ENCODE measurements around the gene PVALB. TPM values are rescaled to one million over a fixed set of nuclear protein-coding genes. Genes with fewer than 3 reads are reported as not detected.

Gene PVALB
- total and polyA plus RNA-seq, 2 donors (not counting 3 experiments of a cell fraction or from before 2014, with no cell fraction given): not detected

GRCh38 chr22:36763576-36763975 is 53.3 kb downstream of the PVALB start:
- ChIA-PET CTCF (interaction anchor here (1.0 to 2.8 kb wide), 4 partner anchors 10 to 93 kb away, joined by 3 to 10 read pairs (median 7); partner anchors contain the start of gene IFT27), POLR2A (no interaction called here)
- intact Hi-C loops (cut with micrococcal nuclease) (no loop called here), dilution Hi-C loops (cut with MboI; ENCODE audit: extremely low pct_ligation_motif_present, low sequenced_read_pairs) (no loop called here)
- H3K36me3 ChIP-seq (ENCODE audit: control insufficient read depth in 2 of 2, extremely low read depth in 1 of 2, insufficient read depth in 2 of 2, low read length in 2 of 2): peaks cover 0 to 13% of the 10 kb centered on the region in 2 experiments
- FAIRE-seq (no peak), DNase-seq (ENCODE audit: low read depth, low spot score) (no peak)
- H3K9me1 ChIP-seq (replicated peaks; ENCODE audit: control insufficient read depth, extremely low read depth, insufficient read depth, low read length): no peaks in the 10 kb centered on the region
- no peaks in the 10 kb centered on the region for H3K27me3 ChIP-seq (ENCODE audit: control insufficient read depth in 2 of 2, insufficient read depth in 2 of 2, low read length in 2 of 2)
- H3K4me3 ChIP-seq (replicated peaks in 1 of 3; ENCODE audit: insufficient read depth in 1 of 3, low read depth in 1 of 3, low read length in 3 of 3): no peak overlapping the region
- H3K9ac ChIP-seq (replicated peaks; ENCODE audit: extremely low read depth, insufficient read depth, low read length): no peak overlapping the region
- no peaks in the 10 kb centered on the region for H3K9me3 ChIP-seq (replicated peaks; ENCODE audit: control insufficient read depth, insufficient read depth, low read length)
- no peak overlapping the region for H3K27ac ChIP-seq (ENCODE audit: insufficient read depth, low read depth, low read length)
- no TSS peak for BruUV-seq (replicated peaks)
- no peaks in the 10 kb centered on the region for H3K4me1 ChIP-seq (ENCODE audit: control insufficient read depth, extremely low read depth, insufficient read depth, low read length)
- TF ChIP-seq JUN (IDR thresholded peaks at IDR 0.05; ENCODE audit: borderline replicate concordance, insufficient read depth, insufficient read length, low read depth) (no peak), EZH2 (IDR thresholded peaks at IDR 0.05; ENCODE audit: borderline replicate concordance, low read depth, low read length, severe bottlenecking) (no peak), MYC (IDR thresholded peaks at IDR 0.05; ENCODE audit: low read depth, low read length) (no peak)
- no peak overlapping the region for H3K4me2 ChIP-seq (ENCODE audit: insufficient read depth, low read length)
- no peaks in the 10 kb centered on the region for H4K20me1 ChIP-seq (replicated peaks; ENCODE audit: control insufficient read depth, extremely low read depth, insufficient read depth, low read length)
- H2AFZ ChIP-seq (ENCODE audit: low read depth, low read length): no peak overlapping the region
- H3K79me2 ChIP-seq (ENCODE audit: control insufficient read depth, insufficient read depth, low read length): no peaks in the 10 kb centered on the region

- no peak overlapping the region for H3K4me3 ChIP-seq (replicated peaks in 1 of 3; ENCODE audit: insufficient read depth in 1 of 3, low read depth in 1 of 3, low read length in 3 of 3)
- no peak for TF ChIP-seq MYC (IDR thresholded peaks at IDR 0.05; ENCODE audit: low read depth, low read length)
- TF ChIP-seq FOS (IDR thresholded peaks at IDR 0.05; ENCODE audit: borderline replicate concordance, insufficient read depth, low read length): no peak
- no peak for TF ChIP-seq EZH2 (IDR thresholded peaks at IDR 0.05; ENCODE audit: borderline replicate concordance, low read depth, low read length, severe bottlenecking)
- no peak for TF ChIP-seq POLR2AphosphoS5 (IDR thresholded peaks at IDR 0.05; ENCODE audit: insufficient read depth, low read depth, low read length)
- no peak for TF ChIP-seq MAX (IDR thresholded peaks at IDR 0.05; ENCODE audit: insufficient read depth, insufficient read length)
- TF ChIP-seq GATA2 (IDR thresholded peaks at IDR 0.05; ENCODE audit: insufficient read depth, insufficient read length, low read depth, low read length): no peak
- TF ChIP-seq CTCF (IDR thresholded peaks at IDR 0.05; ENCODE audit: extremely low read depth in 1 of 2, insufficient read depth in 1 of 2, low read depth in 1 of 2, low read length in 2 of 2): no peak
- no peak for TF ChIP-seq POLR2A (IDR thresholded peaks at IDR 0.05; ENCODE audit: low read depth, low read length)
- TF ChIP-seq JUN (IDR thresholded peaks at IDR 0.05; ENCODE audit: borderline replicate concordance, insufficient read depth, insufficient read length, low read depth): no peak
- no peaks in the 10 kb centered on the region for H3K9me1 ChIP-seq (replicated peaks; ENCODE audit: control insufficient read depth, extremely low read depth, insufficient read depth, low read length)
- H3K27ac ChIP-seq (ENCODE audit: insufficient read depth, low read depth, low read length): no peak overlapping the region
- no peak for DNase-seq (ENCODE audit: low read depth, low spot score)
- H3K9ac ChIP-seq (replicated peaks; ENCODE audit: extremely low read depth, insufficient read depth, low read length): no peak overlapping the region
- no peaks in the 10 kb centered on the region for H3K79me2 ChIP-seq (ENCODE audit: control insufficient read depth, insufficient read depth, low read length)
- no TSS peak for BruUV-seq (replicated peaks)
- intact Hi-C loops (cut with micrococcal nuclease): no loop called here
- dilution Hi-C loops (cut with MboI; ENCODE audit: extremely low pct_ligation_motif_present, low sequenced_read_pairs): no loop called here
- H3K4me1 ChIP-seq (ENCODE audit: control insufficient read depth, extremely low read depth, insufficient read depth, low read length): no peaks in the 10 kb centered on the region
- POLR2A ChIA-PET: no interaction called here
- no peaks in the 10 kb centered on the region for H4K20me1 ChIP-seq (replicated peaks; ENCODE audit: control insufficient read depth, extremely low read depth, insufficient read depth, low read length)
- no peak for FAIRE-seq
- H2AFZ ChIP-seq (ENCODE audit: low read depth, low read length): no peak overlapping the region
- no peaks in the 10 kb centered on the region for H3K27me3 ChIP-seq (ENCODE audit: control insufficient read depth in 2 of 2, insufficient read depth in 2 of 2, low read length in 2 of 2)
- no peak overlapping the region for H3K4me2 ChIP-seq (ENCODE audit: insufficient read depth, low read length)
- peaks cover 0 to 13% of the 10 kb centered on the region in 2 experiments for H3K36me3 ChIP-seq (ENCODE audit: control insufficient read depth in 2 of 2, extremely low read depth in 1 of 2, insufficient read depth in 2 of 2, low read length in 2 of 2)
- CTCF ChIA-PET: interaction anchor here (1.2 to 2.2 kb wide), 2 partner anchors 11 to 13 kb away, joined by 4 to 10 read pairs; partner anchors contain the start of gene IFT27
- no peaks in the 10 kb centered on the region for H3K9me3 ChIP-seq (replicated peaks; ENCODE audit: control insufficient read depth, insufficient read depth, low read length)
These were observed 54.1 kb downstream of the PVALB start for GRCh38 chr22:36762687-36763260.
